HAP-1 (cell line): ENCODE results near the gene TAOK2.

Experiments used
- DNase-seq, 2 experiments: peaks; one replicate each; pipeline ENCODE4 v3.0.0-alpha.2; 2016 to 2020; ENCODE audit warnings: low spot score in 2 of 2
- H3K27me3 ChIP-seq: fragments of 250-450 bp; sonication (Bioruptor Pico); 2 replicates; pipeline ENCODE4 v1.5.1; 2020; ENCODE audit warnings: low read depth, mild to moderate bottlenecking, moderate library complexity
- H3K36me3 ChIP-seq: fragments of 250-450 bp; sonication (Bioruptor Pico); replicated peaks from 2 replicates; pipeline ENCODE4 v1.5.1; 2020; ENCODE audit warnings: mild to moderate bottlenecking
- H3K4me1 ChIP-seq: fragments of 250-450 bp; sonication (Bioruptor Pico); 2 replicates; pipeline ENCODE4 v1.5.1; 2020; ENCODE audit warnings: mild to moderate bottlenecking
- H3K4me3 ChIP-seq: fragments of 250-450 bp; sonication (Bioruptor Pico); 2 replicates; pipeline ENCODE4 v1.5.1; 2020; ENCODE audit warnings: mild to moderate bottlenecking, moderate library complexity
- H3K9me3 ChIP-seq: fragments of 250-450 bp; sonication (Bioruptor Pico); 2 replicates; pipeline ENCODE4 v1.5.1; 2020; ENCODE audit warnings: mild to moderate bottlenecking, moderate library complexity
- in situ Hi-C: fragments of 300-500 bp; cut with MboI; formaldehyde crosslinking; loops from 3 replicates; pipeline ENCODE4 v1.14.3; 2020; ENCODE audit warnings: low sequenced_read_pairs, inconsistent platforms, mixed read lengths

Gene TAOK2

DNA sequence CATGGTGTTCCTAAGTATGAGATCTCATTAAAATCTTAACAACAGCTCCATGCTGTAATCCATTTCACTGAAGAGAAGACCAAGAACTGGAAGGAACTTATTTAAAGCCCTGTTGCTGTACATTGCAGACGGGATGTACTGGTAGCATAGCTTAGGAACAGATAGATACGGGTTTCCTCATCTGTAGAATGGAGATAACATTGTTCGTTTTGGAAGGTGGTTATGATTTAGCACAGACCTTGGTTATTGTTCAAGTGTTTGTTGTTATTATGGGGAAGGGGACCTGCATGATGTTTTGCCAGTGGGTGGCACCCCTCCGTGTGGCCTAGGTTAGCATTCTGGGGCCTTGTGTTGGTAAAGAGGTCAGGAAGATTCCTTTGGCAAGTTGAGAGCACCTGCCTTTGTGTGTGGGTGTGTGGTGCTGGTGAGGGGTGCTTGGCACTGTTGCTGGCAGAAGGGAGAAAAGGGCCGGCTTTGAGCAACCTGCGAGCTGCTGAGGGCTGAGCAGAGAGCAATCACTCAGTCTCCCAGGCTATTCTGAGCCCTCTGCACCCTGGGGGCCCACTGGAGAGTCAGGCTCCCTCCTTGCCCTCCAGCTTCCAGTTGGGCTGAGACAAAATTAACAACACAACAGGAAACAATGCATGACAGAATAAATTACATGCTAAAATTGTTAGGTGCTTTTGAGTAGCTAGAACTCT lies 2.3 kb downstream of the TAOK2 start:
- Histone ChIP-seq H3K9me3 (peaks cover 6% of the 10 kb centered on the region), H3K4me1 (peaks cover 4% of the 10 kb centered on the region; the same call in 1 of the 2 replicates), H3K36me3 (peaks cover 39% of the 10 kb centered on the region), H3K4me3 (peak overlapping the region; percentile 73), H3K27me3 (no peaks in the 10 kb centered on the region)
- in situ Hi-C loops = no loop called here
- DNase-seq = peak; percentile 55 to 75

DNA sequence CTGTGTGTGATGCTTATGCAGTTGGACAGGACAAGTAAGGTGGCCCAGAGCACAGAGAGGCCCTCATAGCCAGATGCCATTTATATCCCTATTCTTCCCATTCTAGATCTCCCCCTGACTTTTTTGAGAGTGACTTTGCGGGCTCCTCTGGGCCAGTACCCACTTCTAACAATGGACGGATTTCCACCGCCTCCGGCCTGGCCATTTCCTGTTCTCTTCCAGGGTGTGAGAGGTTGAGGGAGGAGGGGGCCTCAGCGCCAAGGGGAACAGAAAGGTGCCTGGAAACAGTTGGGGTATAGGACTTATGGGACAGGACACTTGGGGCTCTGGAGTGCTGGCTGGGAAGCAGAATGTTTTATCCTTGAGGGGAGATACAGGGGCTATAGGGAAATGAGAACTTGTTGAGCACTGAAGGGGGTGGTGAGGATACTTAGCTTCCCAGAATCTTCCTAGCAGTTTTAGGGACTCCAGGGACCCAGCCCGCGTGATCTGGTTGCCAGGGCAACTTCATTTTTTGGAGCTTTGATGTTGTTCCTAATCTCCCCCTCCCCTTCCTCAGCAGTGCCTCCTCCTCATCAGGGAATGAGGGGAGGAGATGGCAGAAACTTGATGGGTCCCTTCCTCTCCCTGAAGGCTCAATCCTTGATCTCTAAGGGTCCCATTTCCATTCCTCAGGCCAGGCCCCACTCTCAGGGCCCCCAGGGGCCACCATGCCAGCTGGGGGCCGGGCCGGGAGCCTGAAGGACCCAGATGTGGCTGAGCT lies 3.6 kb downstream of the TAOK2 start:
- H3K4me3 ChIP-seq = no peak overlapping the region
- DNase-seq = no peak
- H3K9me3 ChIP-seq = peaks cover 6% of the 10 kb centered on the region
- in situ Hi-C loops = no loop called here
- H3K4me1 ChIP-seq = peaks cover 4% of the 10 kb centered on the region; the same call in 1 of the 2 replicates
- no peaks in the 10 kb centered on the region for H3K27me3 ChIP-seq
- peaks cover 48% of the 10 kb centered on the region for H3K36me3 ChIP-seq

DNA sequence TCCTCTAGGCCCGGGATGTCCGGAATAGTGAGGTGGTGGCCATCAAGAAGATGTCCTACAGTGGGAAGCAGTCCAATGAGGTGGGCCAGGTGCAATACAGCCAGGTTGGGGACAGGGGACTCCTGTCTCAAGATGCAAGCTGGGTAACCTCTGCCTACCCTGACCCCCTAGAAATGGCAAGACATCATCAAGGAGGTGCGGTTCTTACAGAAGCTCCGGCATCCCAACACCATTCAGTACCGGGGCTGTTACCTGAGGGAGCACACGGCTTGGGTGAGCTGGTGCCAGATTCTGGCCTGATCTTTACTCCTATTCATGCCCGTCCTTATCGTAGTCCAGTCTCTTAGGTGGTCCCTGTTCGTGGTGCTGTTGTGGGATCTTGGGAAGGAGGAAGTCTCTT lies 4.4 kb downstream of the TAOK2 start:
- in situ Hi-C loops = no loop called here
- peaks cover 50% of the 10 kb centered on the region for H3K36me3 ChIP-seq
- H3K9me3 ChIP-seq = peaks cover 2% of the 10 kb centered on the region
- no peaks in the 10 kb centered on the region for H3K27me3 ChIP-seq
- peaks cover 4% of the 10 kb centered on the region; the same call in 1 of the 2 replicates for H3K4me1 ChIP-seq
- no peak for DNase-seq
- no peak overlapping the region for H3K4me3 ChIP-seq

DNA sequence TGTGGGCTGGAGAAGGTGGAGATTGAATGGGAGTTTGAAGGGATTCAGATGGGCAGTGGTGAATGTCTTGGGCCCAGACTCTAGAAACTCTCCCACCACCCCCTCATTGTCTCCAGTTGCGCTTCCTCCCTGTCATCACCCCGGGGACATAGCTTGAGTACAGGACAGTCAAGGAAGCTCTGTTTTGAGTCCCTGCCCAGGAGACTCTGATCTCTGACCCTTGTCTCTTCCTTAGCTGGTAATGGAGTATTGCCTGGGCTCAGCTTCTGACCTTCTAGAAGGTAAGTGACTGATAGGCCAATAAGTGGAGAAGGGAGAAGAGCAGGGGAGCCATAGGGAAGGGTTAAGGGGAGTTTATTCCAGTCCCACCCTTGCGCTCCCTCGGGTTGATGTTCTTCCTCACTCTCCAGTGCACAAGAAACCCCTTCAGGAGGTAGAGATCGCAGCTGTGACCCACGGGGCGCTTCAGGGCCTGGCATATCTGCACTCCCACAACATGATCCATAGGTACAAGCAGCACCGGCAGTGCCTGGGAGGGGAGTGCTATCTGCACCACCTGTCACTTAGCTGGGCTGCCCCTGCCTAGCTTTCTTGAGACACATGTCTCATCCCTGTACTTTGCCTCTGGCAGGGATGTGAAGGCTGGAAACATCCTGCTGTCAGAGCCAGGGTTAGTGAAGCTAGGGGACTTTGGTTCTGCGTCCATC lies 5.0 kb downstream of the TAOK2 start:
- DNase-seq = no peak
- H3K27me3 ChIP-seq = no peaks in the 10 kb centered on the region
- no peaks in the 10 kb centered on the region for H3K9me3 ChIP-seq
- in situ Hi-C loops = no loop called here
- H3K36me3 ChIP-seq = peaks cover 55% of the 10 kb centered on the region
- peaks cover 4% of the 10 kb centered on the region; the same call in 1 of the 2 replicates for H3K4me1 ChIP-seq
- H3K4me3 ChIP-seq = no peak overlapping the region

- DNase-seq = no peak
- in situ Hi-C loops = no loop called here
- no peak overlapping the region for H3K4me3 ChIP-seq
- H3K4me1 ChIP-seq = no peaks in the 10 kb centered on the region
- H3K27me3 ChIP-seq = no peaks in the 10 kb centered on the region
- no peaks in the 10 kb centered on the region for H3K9me3 ChIP-seq
- peaks cover 93% of the 10 kb centered on the region for H3K36me3 ChIP-seq
Observed at GRCh38 chr16:29982560-29983419, 9.1 kb downstream of the TAOK2 start.

DNA sequence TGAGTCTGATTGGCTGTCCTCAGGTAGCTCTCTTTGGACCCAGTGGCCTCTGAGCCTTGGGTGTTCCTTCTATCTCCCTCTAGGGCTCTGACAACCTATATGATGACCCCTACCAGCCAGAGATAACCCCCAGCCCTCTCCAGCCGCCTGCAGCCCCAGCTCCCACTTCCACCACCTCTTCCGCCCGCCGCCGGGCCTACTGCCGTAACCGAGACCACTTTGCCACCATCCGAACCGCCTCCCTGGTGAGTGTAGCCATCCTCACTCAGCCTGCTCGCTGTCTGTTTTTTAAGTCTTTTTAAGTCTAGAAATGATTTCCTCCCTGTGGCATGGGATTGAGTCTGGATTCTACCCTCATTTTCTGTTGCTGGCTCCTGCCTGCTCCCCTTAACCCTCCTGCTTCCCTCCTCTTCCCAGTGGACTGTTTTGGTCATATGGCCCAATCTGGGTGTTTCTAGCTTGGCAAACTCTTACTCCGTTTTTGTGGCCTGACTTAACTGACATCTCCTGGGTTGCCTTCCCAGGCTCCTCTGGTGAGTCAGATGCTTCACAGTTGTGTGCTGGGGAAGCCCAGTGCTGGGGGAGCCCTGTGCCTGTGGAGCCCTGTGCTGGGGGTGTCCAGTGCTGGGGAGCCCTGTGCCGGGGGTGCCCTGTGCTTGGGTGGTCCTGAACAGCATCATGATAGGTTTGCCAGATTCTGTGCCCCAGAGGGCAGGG lies 9.9 kb downstream of the TAOK2 start:
- Histone ChIP-seq H3K9me3 (no peaks in the 10 kb centered on the region), H3K4me3 (no peak overlapping the region), H3K27me3 (no peaks in the 10 kb centered on the region), H3K4me1 (no peaks in the 10 kb centered on the region), H3K36me3 (peaks cover 93% of the 10 kb centered on the region)
- DNase-seq = no peak
- in situ Hi-C loops = no loop called here

DNA sequence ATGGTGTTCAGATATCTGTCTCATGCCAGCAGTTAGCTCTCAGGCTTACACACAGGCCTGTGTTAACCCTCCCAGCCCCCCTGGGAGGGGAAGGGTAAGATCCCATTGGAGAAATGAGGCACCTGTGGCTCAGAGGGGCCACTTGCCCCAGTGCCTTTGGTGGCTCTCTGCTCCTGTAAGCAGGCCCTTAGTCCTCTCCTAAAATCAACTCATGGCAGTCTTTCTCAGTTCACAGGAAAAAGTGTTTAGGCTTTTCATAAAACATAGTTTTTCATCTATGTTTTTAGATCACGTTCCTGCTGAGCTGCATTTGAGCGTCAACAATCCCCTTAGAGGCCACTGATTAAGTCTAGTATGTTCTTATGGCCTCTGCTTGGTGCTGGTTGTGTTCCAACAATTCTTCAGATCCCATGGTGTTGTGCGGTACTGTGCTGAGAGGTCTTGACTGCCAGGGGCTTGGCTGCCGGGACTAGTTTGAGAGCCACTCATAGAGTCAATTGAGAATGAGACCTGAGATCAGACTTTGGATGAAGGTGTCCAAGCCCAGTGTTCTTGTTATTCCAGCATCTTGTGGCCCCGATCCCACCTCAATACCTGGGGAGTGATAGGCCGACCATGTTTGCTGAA lies 10.6 kb downstream of the TAOK2 start:
- no peak overlapping the region for H3K4me3 ChIP-seq

GRCh38 chr16:29984764-29985147 lies 11.1 kb downstream of the TAOK2 start:
- Histone ChIP-seq H3K36me3 (peaks cover 90% of the 10 kb centered on the region), H3K9me3 (no peaks in the 10 kb centered on the region), H3K4me1 (no peaks in the 10 kb centered on the region), H3K4me3 (no peak overlapping the region), H3K27me3 (no peaks in the 10 kb centered on the region)
- in situ Hi-C loops = no loop called here
- DNase-seq = no peak

More for the DNA sequence above, 10.6 kb downstream of the TAOK2 start:
- no peak for DNase-seq
- no peaks in the 10 kb centered on the region for H3K27me3 ChIP-seq
- no peaks in the 10 kb centered on the region for H3K4me1 ChIP-seq
- in situ Hi-C loops = no loop called here
- H3K36me3 ChIP-seq = peaks cover 92% of the 10 kb centered on the region
- H3K9me3 ChIP-seq = no peaks in the 10 kb centered on the region

DNA sequence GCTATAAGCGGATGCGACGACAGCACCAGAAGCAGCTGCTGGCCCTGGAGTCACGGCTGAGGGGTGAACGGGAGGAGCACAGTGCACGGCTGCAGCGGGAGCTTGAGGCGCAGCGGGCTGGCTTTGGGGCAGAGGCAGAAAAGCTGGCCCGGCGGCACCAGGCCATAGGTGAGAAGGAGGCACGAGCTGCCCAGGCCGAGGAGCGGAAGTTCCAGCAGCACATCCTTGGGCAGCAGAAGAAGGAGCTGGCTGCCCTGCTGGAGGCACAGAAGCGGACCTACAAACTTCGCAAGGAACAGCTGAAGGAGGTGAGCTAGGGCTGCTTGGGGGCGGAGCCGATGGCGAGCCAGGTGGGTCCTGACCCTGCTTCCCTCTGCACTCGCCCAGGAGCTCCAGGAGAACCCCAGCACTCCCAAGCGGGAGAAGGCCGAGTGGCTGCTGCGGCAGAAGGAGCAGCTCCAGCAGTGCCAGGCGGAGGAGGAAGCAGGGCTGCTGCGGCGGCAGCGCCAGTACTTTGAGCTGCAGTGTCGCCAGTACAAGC lies 11.7 kb downstream of the TAOK2 start:
- H3K27me3 ChIP-seq = no peaks in the 10 kb centered on the region
- H3K4me3 ChIP-seq = no peak overlapping the region
- H3K9me3 ChIP-seq = no peaks in the 10 kb centered on the region
- peaks cover 90% of the 10 kb centered on the region for H3K36me3 ChIP-seq
- H3K4me1 ChIP-seq = no peaks in the 10 kb centered on the region
- no peak for DNase-seq
- in situ Hi-C loops = no loop called here

- DNase-seq = no peak
- Histone ChIP-seq H3K4me3 (no peak overlapping the region), H3K36me3 (peaks cover 90% of the 10 kb centered on the region), H3K27me3 (no peaks in the 10 kb centered on the region), H3K9me3 (no peaks in the 10 kb centered on the region), H3K4me1 (no peaks in the 10 kb centered on the region)
- in situ Hi-C loops = no loop called here
Observed at GRCh38 chr16:29986231-29986630, 12.6 kb downstream of the TAOK2 start.

- H3K27me3 ChIP-seq = no peaks in the 10 kb centered on the region
- H3K36me3 ChIP-seq = peaks cover 84% of the 10 kb centered on the region
- no peaks in the 10 kb centered on the region for H3K9me3 ChIP-seq
- no peaks in the 10 kb centered on the region for H3K4me1 ChIP-seq
- H3K4me3 ChIP-seq = no peak overlapping the region
- in situ Hi-C loops = no loop called here
- no peak for DNase-seq
Observed at GRCh38 chr16:29986931-29987330, 13.3 kb downstream of the TAOK2 start.

GRCh38 chr16:29987371-29988085 lies 13.9 kb downstream of the TAOK2 start:
- in situ Hi-C loops = no loop called here
- no peaks in the 10 kb centered on the region for H3K9me3 ChIP-seq
- H3K4me3 ChIP-seq = no peak overlapping the region
- H3K36me3 ChIP-seq = peaks cover 82% of the 10 kb centered on the region
- H3K27me3 ChIP-seq = no peaks in the 10 kb centered on the region
- DNase-seq = no peak
- no peaks in the 10 kb centered on the region for H3K4me1 ChIP-seq
